ENCODE results near the gene NRXN3. TPM values are rescaled to one million over a fixed set of nuclear protein-coding genes. Genes with fewer than 3 reads are reported as not detected.
"Not testable (repeated sequence)": the region's sequence is repeated elsewhere in the genome, so short reads cannot be mapped to it uniquely, and the experiment has no call there.

Gene NRXN3
- total RNA-seq, 1 experiment from 2014 or later = 1.1 TPM

- Histone ChIP-seq H3F3A (ENCODE audit: low read length, unreplicated experiment) (no peaks in the 10 kb centered on the region), H3K27me3 (ENCODE audit: low read length) (no peaks in the 10 kb centered on the region), H3K36me3 (ENCODE audit: low read depth, low read length) (no peaks in the 10 kb centered on the region), H3K4me3 (ENCODE audit: low read length) (no peak overlapping the region), H3K4me2 (ENCODE audit: low read length) (no peak overlapping the region), H2AFZ (ENCODE audit: low read length) (no peak overlapping the region), H3K9me2 (replicated peaks; ENCODE audit: low read length) (no peaks in the 10 kb centered on the region), H4K20me1 (ENCODE audit: low read length) (no peaks in the 10 kb centered on the region), H3K79me2 (ENCODE audit: low read length) (no peaks in the 10 kb centered on the region), H3K4me1 (ENCODE audit: insufficient read depth, low read length) (no peaks in the 10 kb centered on the region), H3K27ac (ENCODE audit: low read length) (no peak overlapping the region), H3K9me3 (ENCODE audit: low read length) (no peaks in the 10 kb centered on the region), H3K9ac (ENCODE audit: low read length) (no peak overlapping the region)
- intact Hi-C loops (cut with micrococcal nuclease) = no loop called here
- ATAC-seq = no peak
- no peak for DNase-seq
- BruUV-seq (replicated peaks) = no TSS peak
- CTCF ChIA-PET = no interaction called here
- POLR2A ChIA-PET (ENCODE audit: unreplicated experiment) = no interaction called here
- TF ChIP-seq EZH2phosphoT487 (IDR thresholded peaks at IDR 0.05; ENCODE audit: borderline replicate concordance, low read length) = no peak
- no peak for TF ChIP-seq CTCF (conservative IDR thresholded peaks at IDR 0.05; ENCODE audit: low read depth, low read length)
- TF ChIP-seq EZH2 (IDR thresholded peaks at IDR 0.05; ENCODE audit: low read length, unreplicated experiment) = no peak
Measured at GRCh38 chr14:78534141-78534540, 364.0 kb downstream of the NRXN3 start.

GRCh38 chr14:78535041-78535440, 364.9 kb downstream of the NRXN3 start:
- Histone ChIP-seq H3K9ac (ENCODE audit: low read length) (no peak overlapping the region), H4K20me1 (ENCODE audit: low read length) (no peaks in the 10 kb centered on the region), H3K9me2 (replicated peaks; ENCODE audit: low read length) (no peaks in the 10 kb centered on the region), H3K9me3 (ENCODE audit: low read length) (no peaks in the 10 kb centered on the region), H3K27me3 (ENCODE audit: low read length) (no peaks in the 10 kb centered on the region), H3K27ac (ENCODE audit: low read length) (no peak overlapping the region), H3K36me3 (ENCODE audit: low read depth, low read length) (no peaks in the 10 kb centered on the region), H2AFZ (ENCODE audit: low read length) (no peak overlapping the region), H3F3A (ENCODE audit: low read length, unreplicated experiment) (no peaks in the 10 kb centered on the region), H3K79me2 (ENCODE audit: low read length) (no peaks in the 10 kb centered on the region), H3K4me3 (ENCODE audit: low read length) (no peak overlapping the region), H3K4me2 (ENCODE audit: low read length) (no peak overlapping the region), H3K4me1 (ENCODE audit: insufficient read depth, low read length) (no peaks in the 10 kb centered on the region)
- TF ChIP-seq CTCF (conservative IDR thresholded peaks at IDR 0.05; ENCODE audit: low read depth, low read length) = no peak
- intact Hi-C loops (cut with micrococcal nuclease) = no loop called here
- ChIA-PET CTCF (no interaction called here), POLR2A (ENCODE audit: unreplicated experiment) (no interaction called here)
- no TSS peak for BruUV-seq (replicated peaks)
- DNase-seq = no peak
- ATAC-seq = no peak

- POLR2A ChIA-PET (ENCODE audit: unreplicated experiment); H3K79me2 ChIP-seq (ENCODE audit: low read length); H2AFZ ChIP-seq (ENCODE audit: low read length); CTCF ChIA-PET; H3K9me2 ChIP-seq (replicated peaks; ENCODE audit: low read length); H3K4me3 ChIP-seq (ENCODE audit: low read length); H3K36me3 ChIP-seq (ENCODE audit: low read depth, low read length); DNase-seq; BruUV-seq (replicated peaks); H3K27me3 ChIP-seq (ENCODE audit: low read length); H4K20me1 ChIP-seq (ENCODE audit: low read length); H3K27ac ChIP-seq (ENCODE audit: low read length); H3K4me2 ChIP-seq (ENCODE audit: low read length); intact Hi-C loops (cut with micrococcal nuclease); H3K9me3 ChIP-seq (ENCODE audit: low read length); H3K4me1 ChIP-seq (ENCODE audit: insufficient read depth, low read length); H3K9ac ChIP-seq (ENCODE audit: low read length); ATAC-seq; H3F3A ChIP-seq (ENCODE audit: low read length, unreplicated experiment): not testable (repeated sequence)
Measured at GRCh38 chr14:78541788-78542187, 371.6 kb downstream of the NRXN3 start.
